GM13976 (cell line): ENCODE measurements around the gene VWA8.

Source experiments
- DNase-seq: peaks from one replicate; pipeline ENCODE4 v3.0.0; 2012; ENCODE audit warnings: low spot score
- CTCF ChIP-seq: IDR thresholded peaks from 2 replicates; pipeline ENCODE4 v1.5.1; 2012; ENCODE audit warnings: borderline replicate concordance, mild to moderate bottlenecking; ENCODE audit not compliant: insufficient read depth; ENCODE audit errors: extremely low read depth, missing control alignments, control extremely low read depth
- in situ Hi-C: fragments of 300-500 bp; cut with MboI; formaldehyde crosslinking; loops from one replicate; pipeline ENCODE4 v1.12.0; 2022; ENCODE audit warnings: low sequenced_read_pairs, mixed read lengths, inconsistent platforms; ENCODE audit not compliant: unreplicated experiment

Gene VWA8

GRCh38 chr13:41919741-41920487 is 41.0 kb downstream of the VWA8 start:
- DNase-seq = no peak
- TF ChIP-seq CTCF = no peak
- in situ Hi-C loops = no loop called here

- in situ Hi-C loops = no loop called here
- TF ChIP-seq CTCF = no peak
- no peak for DNase-seq
Measured at GRCh38 chr13:41919031-41919740, 41.7 kb downstream of the VWA8 start.

- TF ChIP-seq CTCF = no peak
- no peak for DNase-seq
- in situ Hi-C loops = no loop called here
Measured at GRCh38 chr13:41917641-41918040, 43.3 kb downstream of the VWA8 start.

- DNase-seq = peak; percentile 70
- in situ Hi-C loops = no loop called here
- no peak for TF ChIP-seq CTCF
Measured at GRCh38 chr13:41916173-41916954, 44.5 kb downstream of the VWA8 start.

- in situ Hi-C loops = no loop called here
- DNase-seq = no peak
- TF ChIP-seq CTCF = no peak
Measured at GRCh38 chr13:41915081-41915480, 45.8 kb downstream of the VWA8 start.

- no peak for TF ChIP-seq CTCF
- in situ Hi-C loops = no loop called here
- DNase-seq = no peak
Measured at GRCh38 chr13:41914552-41914951, 46.4 kb downstream of the VWA8 start.
